ENCODE data around the gene PANK4. TPM values are rescaled to one million over a fixed set of nuclear protein-coding genes. Genes with fewer than 3 reads are reported as not detected.

The PANK4 gene
- total and polyA plus RNA-seq, 2 of the 8 experiments (the other 6 are each of a cell fraction or from before 2014, with no cell fraction given): 20.1 to 29.7 TPM

DNA sequence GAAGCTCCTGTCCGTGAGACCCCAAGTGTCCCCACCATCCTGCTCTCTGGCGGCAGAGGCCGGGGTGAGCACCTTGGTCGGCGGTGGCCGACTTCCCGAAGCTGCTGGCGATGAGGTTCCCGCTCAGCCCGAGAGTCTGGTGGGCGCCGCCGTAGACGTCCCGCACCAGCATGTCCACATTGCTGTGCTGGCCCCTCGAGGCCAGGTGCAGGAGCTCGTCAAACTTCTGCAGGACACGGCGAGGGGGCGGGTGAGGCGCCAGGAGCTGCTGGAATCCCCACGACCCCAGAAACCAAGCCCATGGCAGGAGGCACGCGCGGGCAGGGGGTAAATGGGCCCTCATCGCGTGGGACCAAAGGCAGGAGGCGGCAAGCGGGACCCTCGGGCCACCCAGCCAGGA lies 6.7 kb downstream of the PANK4 start:
- 97% methylated on average over 27 of the region's 30 CpGs; no CpG with 5 or more reads in 1 of the 2 experiments for WGBS, 2 experiments (ENCODE audit: extremely low coverage in 1 of 2, insufficient coverage in 1 of 2, insufficient read length in 1 of 2, insufficient replicate concordance in 2 of 2, low coverage in 1 of 2, low lambda C conversion rate in 2 of 2, missing lambda C conversion rate in 1 of 2)
- Histone ChIP-seq H3K27me3 (replicated peaks in 1 of 4; ENCODE audit: control insufficient read depth in 3 of 4, extremely low read depth in 1 of 4, insufficient read depth in 3 of 4, low read length in 3 of 4) (no peaks in the 10 kb centered on the region; a peak in 1 of 7 replicates), H3K56ac (replicated peaks; ENCODE audit: insufficient read length, low read depth, low read length) (no peak overlapping the region), H3K79me2 (ENCODE audit: control insufficient read depth in 1 of 2, insufficient read depth in 2 of 2, low read length in 2 of 2) (peaks cover 5 to 31% of the 10 kb centered on the region in 2 experiments; a peak in 3 of 4 replicates), H3K9ac (replicated peaks in 1 of 4; ENCODE audit: extremely low read depth in 1 of 4, low read depth in 3 of 4, low read length in 3 of 4) (no peak overlapping the region), H3K4me1 (replicated peaks in 1 of 4; ENCODE audit: control insufficient read depth in 3 of 4, insufficient read depth in 4 of 4, low read length in 3 of 4) (peaks cover 0 to 6% (median 2%) of the 10 kb centered on the region in 4 experiments; a peak in 3 of 7 replicates), H4K5ac (ENCODE audit: insufficient read length, low read depth, low read length) (no peak overlapping the region), H3K23me2 (ENCODE audit: low read depth, low read length) (no peaks in the 10 kb centered on the region), H3K9me3 (ENCODE audit: insufficient read depth in 2 of 2, low read depth in 1 of 2, low read length in 1 of 2) (no peaks in the 10 kb centered on the region), H3K79me1 (ENCODE audit: low read depth, low read length) (peaks cover 23% of the 10 kb centered on the region), H3K4me2 (ENCODE audit: insufficient read depth in 1 of 2, low read depth in 2 of 2, low read length in 2 of 2) (no peak overlapping the region), H3K4ac (replicated peaks; ENCODE audit: insufficient read length, low read depth, low read length) (no peak overlapping the region), H4K20me1 (replicated peaks in 1 of 2; ENCODE audit: control insufficient read depth in 1 of 2, insufficient read depth in 2 of 2, low read length in 2 of 2) (peaks cover 27 to 40% of the 10 kb centered on the region in 2 experiments), H4K91ac (replicated peaks; ENCODE audit: insufficient read length, low read length) (no peak overlapping the region), H3K27ac (ENCODE audit: low read depth, low read length) (no peak overlapping the region), H2BK12ac (ENCODE audit: low read depth, low read length) (no peak overlapping the region), H2BK20ac (ENCODE audit: low read length) (no peak overlapping the region), H2AFZ (ENCODE audit: low read length) (no peak overlapping the region), H3K23ac (ENCODE audit: insufficient read length) (no peak overlapping the region), H2BK15ac (ENCODE audit: low read length) (no peak overlapping the region), H3K14ac (ENCODE audit: insufficient read length) (no peak overlapping the region), H3K36me3 (ENCODE audit: control insufficient read depth in 2 of 4, insufficient read depth in 4 of 4, low read length in 3 of 4) (peaks cover 18 to 51% (median 35%) of the 10 kb centered on the region in 4 experiments; a peak in 7 of 8 replicates), H2BK5ac (ENCODE audit: low read depth, low read length) (no peak overlapping the region), H4K8ac (ENCODE audit: extremely low read depth, insufficient read depth, low read length) (no peak overlapping the region), H3K18ac (ENCODE audit: extremely low read depth, low read length) (no peak overlapping the region), H3K4me3 (ENCODE audit: extremely low read depth in 1 of 4, insufficient read depth in 2 of 4, low read depth in 3 of 4, low read length in 4 of 4) (no peak overlapping the region), H2BK120ac (replicated peaks; ENCODE audit: low read depth, low read length) (no peak overlapping the region), H2AK5ac (ENCODE audit: low read depth, low read length) (no peak overlapping the region)
- ChIA-PET CTCF (ENCODE audit: partially characterized antibody) (interaction anchor here (0.6 to 4.6 kb wide), 9 partner anchors 15 to 973 kb away, joined by 3 to 16 read pairs (median 3); no protein-coding TSS in a partner anchor), POLR2A (ENCODE audit: partially characterized antibody) (interaction anchor here (0.6 to 1.2 kb wide), 4 partner anchors 10 to 267 kb away, joined by 3 to 8 read pairs (median 4); no protein-coding TSS in a partner anchor)
- no peak for TF ChIP-seq HDAC6 (IDR thresholded peaks at IDR 0.05; ENCODE audit: low read depth, low read length)
- DNase-seq (ENCODE audit: low read depth in 1 of 2, low spot score in 2 of 2) (no peak), FAIRE-seq (no peak)

All from H1 (cell line).